Neural crest cell (in vitro differentiated cells): Measurements from ENCODE around the gene AGBL1. TPM values are rescaled to one million over a fixed set of nuclear protein-coding genes. Genes with fewer than 3 reads are reported as not detected.

Source experiments
- DNase-seq: peaks from one replicate; pipeline ENCODE4 v3.0.0; 2021; ENCODE audit warnings: low read depth, mixed read lengths, low spot score
- H3K27ac Mint-ChIP-seq: one replicate; pipeline ENCODE4 v1.8.0; 2021; ENCODE audit warnings: mild to moderate bottlenecking, mixed read lengths; ENCODE audit not compliant: unreplicated experiment
- H3K27me3 Mint-ChIP-seq: 2 replicates; pipeline ENCODE4 v1.8.0; 2021; ENCODE audit warnings: low read depth, mild to moderate bottlenecking, mixed read lengths
- H3K36me3 Mint-ChIP-seq: 2 replicates; pipeline ENCODE4 v1.8.0; 2021; ENCODE audit warnings: low read depth, mild to moderate bottlenecking, mixed read lengths
- H3K4me1 Mint-ChIP-seq: 2 replicates; pipeline ENCODE4 v1.8.0; 2021; ENCODE audit warnings: mixed read lengths
- H3K4me3 Mint-ChIP-seq: one replicate; pipeline ENCODE4 v1.8.0; 2021; ENCODE audit warnings: mild to moderate bottlenecking, mixed read lengths
- H3K9me3 Mint-ChIP-seq: 2 replicates; pipeline ENCODE4 v1.8.0; 2021; ENCODE audit warnings: mixed read lengths
- total RNA-seq: library from RNA; stranded (reverse); gene quantifications from 2 replicates; pipeline ENCODE4 v1.2.1, GENCODE V29; 2021
- TF ChIP-seq, protein P1 (sequence below): fragments of 200-600 bp; sonication (generic); conservative IDR thresholded peaks from 2 replicates; pipeline ENCODE4 v1.5.0; 2021; ENCODE audit warnings: antibody characterized with exemption, mild to moderate bottlenecking

AGBL1 gene
- total RNA-seq, 1 donor from 2014 or later = 0.05 TPM

DNA sequence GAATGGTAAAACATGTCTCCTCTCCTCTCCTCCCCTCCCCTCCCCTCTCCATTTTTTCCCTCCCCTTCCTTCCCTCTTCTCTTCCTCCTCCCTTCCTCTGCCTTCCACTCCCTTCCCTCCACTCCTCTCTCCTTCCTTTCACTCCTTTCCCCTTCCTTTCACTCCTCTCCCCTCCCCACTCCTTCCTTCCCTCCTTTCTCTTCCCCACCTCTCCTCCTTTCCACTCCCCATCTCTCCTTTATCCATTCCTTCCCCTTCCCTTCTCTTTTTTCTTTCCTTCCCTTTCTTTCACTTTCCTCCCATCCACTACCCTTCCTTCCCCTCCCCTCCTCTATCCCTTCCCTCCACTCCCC is 621.9 kb downstream of the AGBL1 start:
- no peak overlapping the region for H3K27ac Mint-ChIP-seq
- H3K36me3 Mint-ChIP-seq = no peaks in the 10 kb centered on the region
- DNase-seq = no peak
- no peaks in the 10 kb centered on the region for H3K4me1 Mint-ChIP-seq
- TF ChIP-seq, protein P1, sequence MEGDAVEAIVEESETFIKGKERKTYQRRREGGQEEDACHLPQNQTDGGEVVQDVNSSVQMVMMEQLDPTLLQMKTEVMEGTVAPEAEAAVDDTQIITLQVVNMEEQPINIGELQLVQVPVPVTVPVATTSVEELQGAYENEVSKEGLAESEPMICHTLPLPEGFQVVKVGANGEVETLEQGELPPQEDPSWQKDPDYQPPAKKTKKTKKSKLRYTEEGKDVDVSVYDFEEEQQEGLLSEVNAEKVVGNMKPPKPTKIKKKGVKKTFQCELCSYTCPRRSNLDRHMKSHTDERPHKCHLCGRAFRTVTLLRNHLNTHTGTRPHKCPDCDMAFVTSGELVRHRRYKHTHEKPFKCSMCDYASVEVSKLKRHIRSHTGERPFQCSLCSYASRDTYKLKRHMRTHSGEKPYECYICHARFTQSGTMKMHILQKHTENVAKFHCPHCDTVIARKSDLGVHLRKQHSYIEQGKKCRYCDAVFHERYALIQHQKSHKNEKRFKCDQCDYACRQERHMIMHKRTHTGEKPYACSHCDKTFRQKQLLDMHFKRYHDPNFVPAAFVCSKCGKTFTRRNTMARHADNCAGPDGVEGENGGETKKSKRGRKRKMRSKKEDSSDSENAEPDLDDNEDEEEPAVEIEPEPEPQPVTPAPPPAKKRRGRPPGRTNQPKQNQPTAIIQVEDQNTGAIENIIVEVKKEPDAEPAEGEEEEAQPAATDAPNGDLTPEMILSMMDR = no peak
- peaks cover 17% of the 10 kb centered on the region for H3K27me3 Mint-ChIP-seq
- H3K9me3 Mint-ChIP-seq = peaks cover 3% of the 10 kb centered on the region
- H3K4me3 Mint-ChIP-seq = no peak overlapping the region

DNA sequence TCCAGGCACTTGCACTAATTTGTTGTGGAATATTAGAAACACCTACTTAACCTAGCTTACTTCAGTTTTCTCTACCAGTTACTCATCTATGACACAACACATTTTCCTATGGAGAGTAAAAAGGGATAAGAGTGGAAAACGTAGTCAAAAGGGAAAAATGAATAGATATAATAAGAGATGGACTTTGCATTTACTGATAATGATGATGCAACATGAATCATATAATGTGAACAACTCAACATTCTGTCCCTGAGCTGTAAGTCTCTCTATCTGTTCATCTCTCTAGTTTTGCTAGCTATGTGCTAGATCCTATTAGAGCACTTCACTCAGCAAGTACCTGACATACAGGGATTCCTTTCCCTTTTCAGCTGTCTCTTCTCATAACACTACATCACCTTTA is 627.1 kb downstream of the AGBL1 start:
- Mint-ChIP-seq H3K27me3 (peaks cover 9% of the 10 kb centered on the region), H3K9me3 (peaks cover 3% of the 10 kb centered on the region), H3K4me1 (no peaks in the 10 kb centered on the region), H3K36me3 (no peaks in the 10 kb centered on the region), H3K4me3 (no peak overlapping the region), H3K27ac (no peak overlapping the region)
- TF ChIP-seq, protein P1 = no peak
- DNase-seq = no peak

DNA sequence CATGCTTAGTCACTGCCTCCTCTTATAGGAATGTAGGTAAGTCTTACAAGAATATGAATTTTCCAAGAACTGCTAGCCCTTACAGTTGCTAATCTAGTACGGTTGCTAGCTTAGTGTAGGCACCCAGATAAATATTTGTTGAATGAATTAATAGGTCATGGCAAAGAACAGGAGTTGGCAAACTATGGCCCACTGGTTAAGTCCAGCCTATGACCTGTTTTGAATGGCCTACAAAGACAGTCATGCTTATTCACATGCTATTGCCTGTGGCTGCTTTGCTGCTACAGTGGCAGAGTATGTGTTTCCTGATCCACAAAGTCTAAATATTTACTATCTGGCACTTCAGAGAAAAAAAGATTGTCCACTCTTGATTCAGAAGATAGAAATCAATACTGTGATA is 631.8 kb downstream of the AGBL1 start:
- no peak overlapping the region for H3K4me3 Mint-ChIP-seq
- H3K27me3 Mint-ChIP-seq = no peaks in the 10 kb centered on the region
- no peak overlapping the region for H3K27ac Mint-ChIP-seq
- H3K9me3 Mint-ChIP-seq = no peaks in the 10 kb centered on the region
- DNase-seq = no peak
- TF ChIP-seq, protein P1 = no peak
- no peaks in the 10 kb centered on the region for H3K4me1 Mint-ChIP-seq
- no peaks in the 10 kb centered on the region for H3K36me3 Mint-ChIP-seq

DNA sequence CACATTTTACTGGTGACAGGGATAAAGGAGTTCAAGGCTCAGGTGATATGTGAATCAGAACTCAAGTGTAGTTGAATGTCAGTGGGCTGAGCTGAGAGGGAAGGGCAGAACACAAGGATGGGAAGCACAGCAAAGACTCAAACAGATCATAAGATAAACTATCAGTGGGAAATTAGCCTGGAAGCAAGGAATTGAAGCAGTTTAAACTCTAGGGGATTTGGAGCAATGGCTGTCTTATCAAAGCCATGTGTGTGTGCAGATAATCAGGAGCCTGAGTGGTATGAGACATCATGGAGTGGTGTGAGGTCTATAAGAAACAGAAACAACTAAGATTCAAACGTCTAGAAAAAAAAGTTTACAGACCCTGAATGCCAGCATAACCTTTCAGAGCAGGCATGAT is 634.6 kb downstream of the AGBL1 start:
- H3K4me3 Mint-ChIP-seq = no peak overlapping the region
- peaks cover 5% of the 10 kb centered on the region for H3K27me3 Mint-ChIP-seq
- TF ChIP-seq, protein P1 = no peak
- no peaks in the 10 kb centered on the region for H3K4me1 Mint-ChIP-seq
- H3K9me3 Mint-ChIP-seq = no peaks in the 10 kb centered on the region
- no peak for DNase-seq
- H3K27ac Mint-ChIP-seq = no peak overlapping the region
- H3K36me3 Mint-ChIP-seq = no peaks in the 10 kb centered on the region

DNA sequence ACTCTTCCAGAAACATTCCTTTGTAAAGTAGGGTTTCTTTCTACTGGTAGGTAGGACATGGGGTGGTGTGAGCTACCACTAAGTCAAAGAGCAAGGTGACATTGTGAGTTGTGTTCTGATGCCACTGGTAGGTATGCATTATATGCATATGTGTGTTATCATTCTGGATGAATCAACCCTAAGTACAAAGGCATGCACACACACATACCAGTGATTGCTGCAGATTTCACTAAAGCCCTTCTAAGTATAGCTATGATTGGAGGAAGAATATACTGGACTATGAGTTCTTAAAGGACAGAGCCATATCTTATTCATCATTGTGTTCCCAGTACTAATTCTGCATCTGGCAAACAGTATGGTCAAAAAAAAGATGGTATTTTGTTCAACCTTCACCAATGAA is 646.0 kb downstream of the AGBL1 start:
- H3K9me3 Mint-ChIP-seq = peaks cover 2% of the 10 kb centered on the region
- H3K4me1 Mint-ChIP-seq = no peaks in the 10 kb centered on the region
- no peak overlapping the region for H3K27ac Mint-ChIP-seq
- no peak for DNase-seq
- H3K36me3 Mint-ChIP-seq = no peaks in the 10 kb centered on the region
- H3K4me3 Mint-ChIP-seq = no peak overlapping the region
- TF ChIP-seq, protein P1 = no peak
- no peaks in the 10 kb centered on the region for H3K27me3 Mint-ChIP-seq
